ENCODE measurements around the gene FRMD7.

Gene FRMD7

DNA sequence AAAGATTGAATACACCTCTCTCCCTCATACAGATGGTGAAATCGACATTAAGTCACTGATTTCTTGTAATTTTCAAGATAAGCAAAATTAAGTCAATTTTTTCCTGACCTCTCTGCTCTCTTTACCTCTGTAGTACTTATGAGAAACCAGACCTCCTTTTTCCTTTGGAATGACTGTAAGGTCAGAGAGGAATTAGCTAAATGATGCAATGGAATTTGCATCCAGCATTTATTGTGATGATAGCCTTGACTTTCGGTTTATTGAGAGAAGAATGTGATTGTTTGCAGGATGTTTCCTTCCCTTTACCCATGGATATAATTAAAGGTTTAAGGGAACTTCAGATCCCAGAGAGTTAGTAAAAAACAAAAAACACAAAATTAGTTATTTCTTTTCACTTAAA lies 82.4 kb downstream of the FRMD7 start:
- H3K4me3 ChIP-seq (IDR thresholded peaks at IDR 0.05; ENCODE audit: insufficient read depth, low read depth, low read length), result no peak overlapping the region
- peaks cover 10% of the 10 kb centered on the region; the same call in 1 of the 2 replicates for H3K79me2 ChIP-seq (ENCODE audit: insufficient read depth, low read depth)
- H3K4me2 ChIP-seq, result no peak overlapping the region
- H3K27me3 ChIP-seq (ENCODE audit: insufficient read depth, low read depth), result no peaks in the 10 kb centered on the region
- TF ChIP-seq, protein P1, sequence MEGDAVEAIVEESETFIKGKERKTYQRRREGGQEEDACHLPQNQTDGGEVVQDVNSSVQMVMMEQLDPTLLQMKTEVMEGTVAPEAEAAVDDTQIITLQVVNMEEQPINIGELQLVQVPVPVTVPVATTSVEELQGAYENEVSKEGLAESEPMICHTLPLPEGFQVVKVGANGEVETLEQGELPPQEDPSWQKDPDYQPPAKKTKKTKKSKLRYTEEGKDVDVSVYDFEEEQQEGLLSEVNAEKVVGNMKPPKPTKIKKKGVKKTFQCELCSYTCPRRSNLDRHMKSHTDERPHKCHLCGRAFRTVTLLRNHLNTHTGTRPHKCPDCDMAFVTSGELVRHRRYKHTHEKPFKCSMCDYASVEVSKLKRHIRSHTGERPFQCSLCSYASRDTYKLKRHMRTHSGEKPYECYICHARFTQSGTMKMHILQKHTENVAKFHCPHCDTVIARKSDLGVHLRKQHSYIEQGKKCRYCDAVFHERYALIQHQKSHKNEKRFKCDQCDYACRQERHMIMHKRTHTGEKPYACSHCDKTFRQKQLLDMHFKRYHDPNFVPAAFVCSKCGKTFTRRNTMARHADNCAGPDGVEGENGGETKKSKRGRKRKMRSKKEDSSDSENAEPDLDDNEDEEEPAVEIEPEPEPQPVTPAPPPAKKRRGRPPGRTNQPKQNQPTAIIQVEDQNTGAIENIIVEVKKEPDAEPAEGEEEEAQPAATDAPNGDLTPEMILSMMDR (conservative IDR thresholded peaks at IDR 0.05; ENCODE audit: low read depth, low read length), result no peak
- no peaks in the 10 kb centered on the region for H3K4me1 ChIP-seq (ENCODE audit: low read depth, poor library complexity, severe bottlenecking)
- H3K27ac ChIP-seq, result no peak overlapping the region
- H3K36me3 ChIP-seq (ENCODE audit: insufficient read depth), result no peaks in the 10 kb centered on the region
- no peak overlapping the region for H3K9ac ChIP-seq
- H2AFZ ChIP-seq (ENCODE audit: low read depth), result no peak overlapping the region
- H4K20me1 ChIP-seq (ENCODE audit: insufficient read depth), result no peaks in the 10 kb centered on the region

- H3K9ac ChIP-seq, result no peak overlapping the region
- no peaks in the 10 kb centered on the region for H3K27me3 ChIP-seq (ENCODE audit: insufficient read depth, low read depth)
- H2AFZ ChIP-seq (ENCODE audit: low read depth), result no peak overlapping the region
- H3K79me2 ChIP-seq (ENCODE audit: insufficient read depth, low read depth), result peaks cover 10% of the 10 kb centered on the region; the same call in 1 of the 2 replicates
- no peak overlapping the region for H3K4me3 ChIP-seq (IDR thresholded peaks at IDR 0.05; ENCODE audit: insufficient read depth, low read depth, low read length)
- TF ChIP-seq, protein P1 (conservative IDR thresholded peaks at IDR 0.05; ENCODE audit: low read depth, low read length), result no peak
- H3K36me3 ChIP-seq (ENCODE audit: insufficient read depth), result no peaks in the 10 kb centered on the region
- H4K20me1 ChIP-seq (ENCODE audit: insufficient read depth), result no peaks in the 10 kb centered on the region
- H3K27ac ChIP-seq, result no peak overlapping the region
- H3K4me2 ChIP-seq, result no peak overlapping the region
- peaks cover 4% of the 10 kb centered on the region for H3K4me1 ChIP-seq (ENCODE audit: low read depth, poor library complexity, severe bottlenecking)
These were observed 82.9 kb downstream of the FRMD7 start for GRCh38 chrX:132044953-132045352.

DNA sequence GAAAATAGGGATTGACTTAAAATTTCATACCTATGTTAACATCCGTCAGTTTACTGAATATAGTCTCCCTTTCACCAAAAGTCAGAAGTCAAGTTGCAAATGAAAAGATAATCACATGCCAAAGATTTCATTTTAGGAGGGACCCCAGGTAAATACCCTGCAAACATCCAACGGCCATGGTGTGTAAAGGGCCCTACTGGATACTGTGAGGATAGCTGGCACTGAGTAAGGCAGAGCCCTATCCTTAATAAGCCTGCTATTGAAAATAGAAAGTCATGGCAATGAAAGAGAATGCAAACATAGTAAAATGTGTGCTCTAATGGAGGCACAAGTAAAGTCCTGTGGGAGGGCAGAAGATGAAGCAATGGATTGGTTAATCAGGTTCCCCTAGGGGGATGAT lies 83.8 kb downstream of the FRMD7 start:
- Histone ChIP-seq H3K4me2 (no peak overlapping the region), H3K36me3 (ENCODE audit: insufficient read depth) (no peaks in the 10 kb centered on the region), H3K9ac (no peak overlapping the region), H2AFZ (ENCODE audit: low read depth) (no peak overlapping the region), H3K4me3 (IDR thresholded peaks at IDR 0.05; ENCODE audit: insufficient read depth, low read depth, low read length) (no peak overlapping the region), H3K27ac (no peak overlapping the region), H3K4me1 (ENCODE audit: low read depth, poor library complexity, severe bottlenecking) (peaks cover 10% of the 10 kb centered on the region), H4K20me1 (ENCODE audit: insufficient read depth) (no peaks in the 10 kb centered on the region), H3K79me2 (ENCODE audit: insufficient read depth, low read depth) (peaks cover 10% of the 10 kb centered on the region; the same call in 1 of the 2 replicates), H3K27me3 (ENCODE audit: insufficient read depth, low read depth) (no peaks in the 10 kb centered on the region)
- TF ChIP-seq, protein P1 (conservative IDR thresholded peaks at IDR 0.05; ENCODE audit: low read depth, low read length), result no peak

DNA sequence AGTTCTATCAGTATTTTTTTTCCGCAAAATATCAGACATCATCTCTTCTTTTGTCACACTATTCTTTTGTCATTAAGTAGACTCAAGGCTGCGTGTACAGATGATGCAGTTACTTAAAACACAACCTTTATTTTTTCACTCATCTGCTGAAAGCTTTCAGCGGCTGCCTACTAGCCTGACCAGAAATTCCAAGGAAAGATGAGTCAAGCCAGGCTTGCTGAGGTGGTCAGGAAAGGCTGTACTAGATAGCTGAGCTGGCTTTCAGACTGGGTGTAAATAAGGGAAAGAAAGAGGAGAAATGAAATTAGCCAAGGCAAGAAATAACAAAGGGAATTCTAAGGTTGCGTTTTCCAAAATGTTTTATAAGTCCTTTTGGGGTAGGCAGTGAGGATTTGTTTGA lies 86.8 kb downstream of the FRMD7 start:
- Histone ChIP-seq H2AFZ (ENCODE audit: low read depth) (no peak overlapping the region), H3K79me2 (ENCODE audit: insufficient read depth, low read depth) (peaks cover 19% of the 10 kb centered on the region; the same call in 1 of the 2 replicates), H3K9ac (no peak overlapping the region), H3K4me1 (ENCODE audit: low read depth, poor library complexity, severe bottlenecking) (peaks cover 10% of the 10 kb centered on the region), H3K4me3 (IDR thresholded peaks at IDR 0.05; ENCODE audit: insufficient read depth, low read depth, low read length) (no peak overlapping the region), H4K20me1 (ENCODE audit: insufficient read depth) (no peaks in the 10 kb centered on the region), H3K36me3 (ENCODE audit: insufficient read depth) (no peaks in the 10 kb centered on the region), H3K4me2 (no peak overlapping the region), H3K27ac (no peak overlapping the region), H3K27me3 (ENCODE audit: insufficient read depth, low read depth) (no peaks in the 10 kb centered on the region)
- TF ChIP-seq, protein P1 (conservative IDR thresholded peaks at IDR 0.05; ENCODE audit: low read depth, low read length), result no peak

All from KMS-11 (cell line).